GM23338 (cell line): Measurements from ENCODE around the gene TBC1D3B. TPM values are rescaled to one million over a fixed set of nuclear protein-coding genes. Genes with fewer than 3 reads are reported as not detected.

ENCODE experiments used
- ATAC-seq: fragments of 200-7000 bp; cut with Tn5 transposase; 3 replicates; pipeline ENCODE4 v1.9.1; 2020
- DNase-seq: peaks from one replicate; pipeline ENCODE4 v3.0.0-alpha.2; 2015; ENCODE audit warnings: low spot score
- H2AFZ ChIP-seq: fragments of 200-600 bp; sonication (generic); 2 replicates; pipeline ENCODE4 v1.8.0; 2016; ENCODE audit warnings: antibody characterized with exemption, mild to moderate bottlenecking, moderate library complexity
- H3F3A ChIP-seq: fragments of 200-600 bp; sonication (generic); replicated peaks from 2 replicates; pipeline ENCODE4 v1.8.0; 2017; ENCODE audit warnings: antibody characterized with exemption, mixed run types, low read depth
- H3K27ac ChIP-seq: fragments of 200-600 bp; sonication (generic); 2 replicates; pipeline ENCODE4 v1.6.1; 2016; ENCODE audit warnings: low read depth
- H3K27me3 ChIP-seq: fragments of 200-600 bp; sonication (generic); 2 replicates; pipeline ENCODE4 v1.8.0; 2016; ENCODE audit warnings: mild to moderate bottlenecking, mixed run types, moderate library complexity; ENCODE audit not compliant: insufficient read depth
- H3K36me3 ChIP-seq: fragments of 200-600 bp; sonication (generic); 2 replicates; pipeline ENCODE4 v1.8.0; 2016; ENCODE audit warnings: mild to moderate bottlenecking; ENCODE audit not compliant: insufficient read depth
- H3K4me1 ChIP-seq: fragments of 200-600 bp; sonication (generic); 2 replicates; pipeline ENCODE4 v1.8.0; 2016; ENCODE audit warnings: mild to moderate bottlenecking, moderate library complexity; ENCODE audit not compliant: insufficient read depth
- H3K4me2 ChIP-seq: fragments of 200-600 bp; sonication (generic); 2 replicates; pipeline ENCODE4 v1.7.1; 2017; ENCODE audit warnings: mixed run types
- H3K4me3 ChIP-seq: fragments of 200-600 bp; sonication (generic); 2 replicates; pipeline ENCODE4 v1.6.1; 2016; ENCODE audit warnings: mixed run types
- H3K79me2 ChIP-seq: fragments of 200-600 bp; sonication (generic); replicated peaks from 2 replicates; pipeline ENCODE4 v1.8.0; 2017; ENCODE audit warnings: mild to moderate bottlenecking; ENCODE audit not compliant: insufficient read depth
- H3K9me2 ChIP-seq: fragments of 200-600 bp; sonication (generic); 2 replicates; pipeline ENCODE4 v1.8.0; 2017; ENCODE audit not compliant: insufficient read depth
- H4K20me1 ChIP-seq: fragments of 200-600 bp; sonication (generic); replicated peaks from 2 replicates; pipeline ENCODE4 v1.8.0; 2017; ENCODE audit warnings: mild to moderate bottlenecking; ENCODE audit not compliant: insufficient read depth
- H3K27ac Mint-ChIP-seq: 2 replicates; pipeline ENCODE4 v1.8.0; 2020; ENCODE audit warnings: inconsistent platforms, mild to moderate bottlenecking, moderate library complexity, mixed read lengths
- H3K27me3 Mint-ChIP-seq: 3 replicates; pipeline ENCODE4 v1.8.0; 2022; ENCODE audit warnings: low read depth, mild to moderate bottlenecking, moderate library complexity, mixed read lengths, inconsistent platforms; ENCODE audit not compliant: insufficient read depth, poor library complexity
- H3K36me3 Mint-ChIP-seq: 3 replicates; pipeline ENCODE4 v1.8.0; 2021; ENCODE audit warnings: low read depth, mild to moderate bottlenecking, inconsistent platforms, moderate library complexity, mixed read lengths
- H3K4me1 Mint-ChIP-seq: 3 replicates; pipeline ENCODE4 v1.8.0; 2020; ENCODE audit warnings: mild to moderate bottlenecking, inconsistent platforms, mixed read lengths
- H3K4me3 Mint-ChIP-seq: 3 replicates; pipeline ENCODE4 v1.8.0; 2021; ENCODE audit warnings: moderate library complexity, mild to moderate bottlenecking, inconsistent platforms, mixed read lengths
- H3K9me3 Mint-ChIP-seq: 3 replicates; pipeline ENCODE4 v1.8.0; 2020; ENCODE audit warnings: moderate library complexity, mild to moderate bottlenecking, inconsistent platforms, mixed read lengths
- EZH2phosphoT487 ChIP-seq: fragments of 200-600 bp; sonication (generic); IDR thresholded peaks from one replicate; pipeline ENCODE4 v1.8.1; 2018; ENCODE audit warnings: antibody characterized with exemption; ENCODE audit not compliant: unreplicated experiment
- POLR2AphosphoS5 ChIP-seq: IDR thresholded peaks from 2 replicates; pipeline ENCODE4 v1.6.1; 2016; ENCODE audit warnings: antibody characterized with exemption, low read depth
- REST ChIP-seq: IDR thresholded peaks from one replicate; pipeline ENCODE4 v1.6.1; 2018; ENCODE audit warnings: antibody characterized with exemption; ENCODE audit not compliant: unreplicated experiment
- ZNF114 ChIP-seq: fragments of 250-450 bp; sonication (Bioruptor Pico); IDR thresholded peaks from 2 replicates; pipeline ENCODE4 v1.5.0; 2020; ENCODE audit warnings: mild to moderate bottlenecking, moderate library complexity
- polyA plus RNA-seq: library from polyadenylated mRNA; unstranded; fragments of >200 nt; fragmentation: Nextera tagmentation; extraction: Ambion mirVana; gene quantifications from 2 replicates; pipeline ENCODE4 v1.2.1, GENCODE V29; 2016
- total RNA-seq: library from RNA; depleted of rRNA; stranded (reverse); fragments of >200 nt; shearing (Covaris generic); gene quantifications from 2 replicates; pipeline ENCODE4 v1.2.3, GENCODE V29; 2014
- TF ChIP-seq, protein P1 (sequence below): IDR thresholded peaks from 2 replicates; pipeline ENCODE4 v1.6.1; 2016; ENCODE audit warnings: antibody characterized with exemption

TBC1D3B gene
- total and polyA plus RNA-seq, 2 experiments from 2014 or later = 0.95 to 1.3 TPM

DNA sequence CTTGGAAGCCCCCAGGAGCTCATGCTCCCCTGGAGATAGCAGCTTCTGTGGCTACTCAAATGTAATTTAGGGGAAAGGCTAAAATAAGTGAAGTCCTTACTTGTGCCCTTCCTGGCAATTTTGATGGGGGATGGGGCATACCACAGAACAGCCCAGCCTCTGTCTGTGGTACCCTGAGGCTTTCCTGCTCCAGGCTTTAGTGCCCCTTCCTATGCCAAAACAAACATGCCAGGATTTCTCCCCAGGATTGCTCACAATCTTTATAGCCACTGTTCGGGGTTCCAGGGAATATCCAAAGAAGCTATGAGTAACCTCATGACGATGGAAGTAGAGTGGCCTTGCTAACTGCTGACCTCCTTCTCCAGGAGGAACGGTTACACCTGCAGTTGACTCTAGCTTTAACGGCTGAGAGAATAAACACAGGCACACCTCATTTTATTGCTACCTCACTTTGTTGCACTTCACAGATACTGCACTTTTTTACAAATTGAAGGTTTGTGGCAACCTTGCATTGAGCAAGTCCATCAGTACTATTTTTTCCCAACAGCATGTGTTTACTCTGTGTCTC is 47.9 kb downstream of the TBC1D3B start:
- H3K27ac Mint-ChIP-seq = no peak overlapping the region
- peaks cover 9% of the 10 kb centered on the region; the same call in 1 of the 2 replicates for H3K4me1 ChIP-seq
- H4K20me1 ChIP-seq = no peaks in the 10 kb centered on the region
- no peak overlapping the region for H3K27ac ChIP-seq
- peaks cover 35% of the 10 kb centered on the region for H3K36me3 Mint-ChIP-seq
- H3K4me1 Mint-ChIP-seq = peaks cover 8% of the 10 kb centered on the region; the same call in 2 of the 3 replicates
- no peak overlapping the region for H2AFZ ChIP-seq
- peaks cover 44% of the 10 kb centered on the region for H3K9me3 Mint-ChIP-seq
- no peak overlapping the region for H3K4me3 ChIP-seq
- ATAC-seq (no peak), DNase-seq (no peak)
- H3K4me3 Mint-ChIP-seq = no peak overlapping the region
- H3F3A ChIP-seq = no peaks in the 10 kb centered on the region
- peaks cover 7% of the 10 kb centered on the region for H3K27me3 Mint-ChIP-seq
- no peaks in the 10 kb centered on the region for H3K27me3 ChIP-seq
- H3K79me2 ChIP-seq = no peaks in the 10 kb centered on the region
- H3K4me2 ChIP-seq = no peak overlapping the region
- H3K9me2 ChIP-seq = 0 out of 2 replicates have a peak, but pooled peaks cover 8% of the 10 kb centered on the region
- H3K36me3 ChIP-seq = peaks cover 15% of the 10 kb centered on the region
- no peak for TF ChIP-seq REST
- TF ChIP-seq ZNF114 (CRISPR knock-in tag) = no peak
- no peak for TF ChIP-seq EZH2phosphoT487

DNA sequence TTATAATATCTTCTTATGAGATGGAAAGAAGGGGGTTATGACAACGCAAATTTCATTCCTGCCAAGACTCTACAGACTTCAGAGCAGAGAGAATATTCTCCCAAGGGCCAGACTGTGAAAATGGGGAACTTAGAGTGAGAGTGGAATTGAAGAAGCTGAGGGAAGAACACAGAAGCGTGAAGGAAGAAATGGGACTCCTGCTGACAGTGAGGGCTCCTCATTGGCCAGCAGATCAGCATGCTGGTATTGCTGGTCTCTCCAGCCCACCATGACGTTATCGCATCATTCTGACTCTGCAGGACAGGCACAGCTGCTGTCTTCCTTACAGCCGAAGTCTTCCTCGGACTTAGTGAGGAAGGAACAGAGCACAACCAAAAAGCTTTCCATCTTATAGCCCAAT is 48.5 kb downstream of the TBC1D3B start:
- no peak for DNase-seq
- Histone ChIP-seq H3K36me3 (peaks cover 15% of the 10 kb centered on the region), H3K4me2 (no peak overlapping the region), H4K20me1 (no peaks in the 10 kb centered on the region), H3K79me2 (no peaks in the 10 kb centered on the region), H3K4me1 (peaks cover 15% of the 10 kb centered on the region), H3F3A (no peaks in the 10 kb centered on the region), H3K27me3 (no peaks in the 10 kb centered on the region), H3K9me2 (0 out of 2 replicates have a peak, but pooled peaks cover 8% of the 10 kb centered on the region), H3K27ac (no peak overlapping the region), H3K4me3 (no peak overlapping the region), H2AFZ (no peak overlapping the region)
- peaks cover 14% of the 10 kb centered on the region for H3K4me1 Mint-ChIP-seq
- H3K27ac Mint-ChIP-seq = no peak overlapping the region
- ATAC-seq = no peak
- peaks cover 7% of the 10 kb centered on the region for H3K27me3 Mint-ChIP-seq
- H3K9me3 Mint-ChIP-seq = peaks cover 44% of the 10 kb centered on the region
- H3K36me3 Mint-ChIP-seq = peaks cover 35% of the 10 kb centered on the region
- no peak overlapping the region for H3K4me3 Mint-ChIP-seq
- TF ChIP-seq POLR2AphosphoS5 (no peak), ZNF114 (CRISPR knock-in tag) (no peak)
- TF ChIP-seq, protein P1, sequence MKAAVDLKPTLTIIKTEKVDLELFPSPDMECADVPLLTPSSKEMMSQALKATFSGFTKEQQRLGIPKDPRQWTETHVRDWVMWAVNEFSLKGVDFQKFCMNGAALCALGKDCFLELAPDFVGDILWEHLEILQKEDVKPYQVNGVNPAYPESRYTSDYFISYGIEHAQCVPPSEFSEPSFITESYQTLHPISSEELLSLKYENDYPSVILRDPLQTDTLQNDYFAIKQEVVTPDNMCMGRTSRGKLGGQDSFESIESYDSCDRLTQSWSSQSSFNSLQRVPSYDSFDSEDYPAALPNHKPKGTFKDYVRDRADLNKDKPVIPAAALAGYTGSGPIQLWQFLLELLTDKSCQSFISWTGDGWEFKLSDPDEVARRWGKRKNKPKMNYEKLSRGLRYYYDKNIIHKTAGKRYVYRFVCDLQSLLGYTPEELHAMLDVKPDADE = no peak
